Retinal pigment epithelial cell (primary cell): ENCODE results near the gene SMURF1.

Source experiments
- DNase-seq: peaks from one replicate; pipeline ENCODE4 v3.0.0-alpha.2; 2010; ENCODE audit warnings: low read depth
- H3K4me3 ChIP-seq: 2 replicates; pipeline ENCODE4 v1.5.1; 2011; ENCODE audit warnings: mild to moderate bottlenecking, low read length, control low read depth, moderate library complexity
- CTCF ChIP-seq: conservative IDR thresholded peaks from 2 replicates; pipeline ENCODE4 v1.5.1; 2011; ENCODE audit warnings: low read depth, low read length, control low read depth, inconsistent platforms

Gene SMURF1

DNA sequence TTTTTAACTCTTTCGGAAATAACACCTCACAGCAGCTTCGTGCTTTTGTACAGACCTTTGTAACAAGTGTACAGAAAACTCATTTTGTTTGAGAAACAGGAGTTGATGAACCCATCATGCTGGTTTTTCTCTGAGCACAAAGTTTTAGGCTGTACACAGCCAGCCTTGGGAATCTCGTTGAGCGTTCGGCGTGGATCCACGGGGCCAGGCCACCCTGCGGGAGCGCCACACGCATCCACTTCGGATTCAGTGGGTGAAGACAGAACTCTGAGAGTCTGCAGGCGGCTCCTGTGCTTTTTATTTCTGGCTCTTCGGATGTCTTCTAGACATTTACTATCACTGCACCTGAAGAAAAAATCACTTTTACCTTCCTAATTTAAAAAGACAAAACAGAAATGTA lies 131.2 kb downstream of the SMURF1 start:
- no peak for DNase-seq
- TF ChIP-seq CTCF, result no peak
- no peak overlapping the region for H3K4me3 ChIP-seq

GRCh38 chr7:99011706-99012404 lies 132.1 kb downstream of the SMURF1 start:
- no peak overlapping the region for H3K4me3 ChIP-seq
- no peak for DNase-seq
- no peak for TF ChIP-seq CTCF

GRCh38 chr7:99011341-99011705 lies 132.6 kb downstream of the SMURF1 start:
- TF ChIP-seq CTCF, result no peak
- no peak for DNase-seq
- no peak overlapping the region for H3K4me3 ChIP-seq

DNA sequence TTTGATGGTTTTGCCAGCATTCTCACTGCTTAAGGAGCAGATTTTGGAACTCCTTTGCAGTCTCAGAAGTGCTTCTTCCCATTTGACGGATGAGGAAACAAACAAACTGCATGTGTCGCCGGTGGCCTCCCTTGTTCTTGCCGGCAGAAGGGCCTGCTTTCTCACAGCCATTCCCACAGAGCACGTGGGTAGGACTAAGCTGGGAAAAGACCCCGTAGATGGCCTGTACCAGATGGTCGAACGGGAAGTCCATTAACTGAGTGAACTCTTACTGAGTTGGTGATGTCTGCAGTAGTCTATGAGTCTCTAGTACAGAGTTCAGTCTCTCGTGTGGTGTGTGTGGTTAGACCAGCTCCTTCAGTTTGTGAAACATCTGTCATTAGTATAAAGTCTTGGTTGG lies 133.6 kb downstream of the SMURF1 start:
- TF ChIP-seq CTCF, result no peak
- no peak for DNase-seq
- H3K4me3 ChIP-seq, result no peak overlapping the region

GRCh38 chr7:99008921-99009530 lies 134.9 kb downstream of the SMURF1 start:
- TF ChIP-seq CTCF, result no peak
- no peak overlapping the region for H3K4me3 ChIP-seq
- no peak for DNase-seq

GRCh38 chr7:99008181-99008631 lies 135.7 kb downstream of the SMURF1 start:
- no peak overlapping the region for H3K4me3 ChIP-seq
- TF ChIP-seq CTCF, result no peak

DNA sequence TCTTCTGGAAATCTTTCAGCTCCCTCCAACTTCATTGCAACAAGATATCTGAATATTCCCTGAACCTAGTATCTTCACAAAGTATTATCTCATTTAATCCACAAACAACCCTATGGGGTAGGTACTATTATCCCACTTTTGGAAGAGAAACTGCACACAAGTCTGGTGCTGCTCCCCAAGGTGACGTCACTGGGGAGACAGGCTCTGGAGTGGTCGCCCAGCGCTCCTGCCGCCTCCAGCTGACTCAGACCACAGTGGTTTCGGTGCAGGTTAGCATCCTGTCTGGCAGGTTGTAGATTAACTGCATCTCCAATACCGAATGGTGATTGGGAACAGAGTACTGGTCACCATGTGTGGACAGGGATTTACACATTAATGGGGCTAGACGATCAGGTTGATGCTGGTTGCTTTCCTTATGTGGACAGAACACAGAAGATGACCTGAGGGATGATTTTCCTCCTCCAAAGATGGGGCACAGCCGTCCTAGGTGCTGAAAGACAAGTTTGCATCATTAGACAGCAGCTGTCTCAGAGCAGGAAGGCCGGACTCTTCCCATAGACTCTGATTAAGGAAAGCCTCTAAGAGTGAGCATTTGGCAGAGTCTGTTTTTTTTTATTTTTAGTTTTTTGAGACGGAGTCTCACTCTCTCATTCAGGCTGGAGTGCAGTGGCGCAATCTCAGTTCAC lies 137.0 kb downstream of the SMURF1 start:
- no peak for DNase-seq
- no peak overlapping the region for H3K4me3 ChIP-seq
- no peak for TF ChIP-seq CTCF

More at GRCh38 chr7:99008181-99008631, 135.7 kb downstream of the SMURF1 start:
- DNase-seq, result no peak
